Measurements from ENCODE around the gene NRXN2.

NRXN2 gene

GRCh38 chr11:64695548-64695947 lies 27.4 kb downstream of the NRXN2 start:
- FAIRE-seq, result no peak

- no peak for FAIRE-seq
Measured at GRCh38 chr11:64694821-64695365, 28.1 kb downstream of the NRXN2 start.

GRCh38 chr11:64694026-64694755 lies 28.8 kb downstream of the NRXN2 start:
- no peak for FAIRE-seq

GRCh38 chr11:64692764-64693331 lies 30.1 kb downstream of the NRXN2 start:
- FAIRE-seq, result no peak

- no peak for FAIRE-seq
Measured at GRCh38 chr11:64691543-64691942, 31.5 kb downstream of the NRXN2 start.

GRCh38 chr11:64690235-64690634 lies 32.8 kb downstream of the NRXN2 start:
- no peak for FAIRE-seq

- FAIRE-seq, result peak; percentile 58
Measured at GRCh38 chr11:64688534-64688982, 34.4 kb downstream of the NRXN2 start.

GRCh38 chr11:64687643-64688533 lies 35.1 kb downstream of the NRXN2 start:
- no peak for FAIRE-seq

- no peak for FAIRE-seq
Measured at GRCh38 chr11:64687204-64687603, 35.8 kb downstream of the NRXN2 start.

GRCh38 chr11:64686466-64687170 lies 36.4 kb downstream of the NRXN2 start:
- no peak for FAIRE-seq

- no peak for FAIRE-seq
Measured at GRCh38 chr11:64685536-64685935, 37.5 kb downstream of the NRXN2 start.

GRCh38 chr11:64684357-64684756 lies 38.6 kb downstream of the NRXN2 start:
- no peak for FAIRE-seq

GRCh38 chr11:64681171-64681570 lies 41.8 kb downstream of the NRXN2 start:
- no peak for FAIRE-seq

GRCh38 chr11:64679846-64680245 lies 43.2 kb downstream of the NRXN2 start:
- no peak for FAIRE-seq

- FAIRE-seq, result no peak
Measured at GRCh38 chr11:64677441-64678023, 45.5 kb downstream of the NRXN2 start.

- FAIRE-seq, result no peak
Measured at GRCh38 chr11:64676261-64676615, 46.8 kb downstream of the NRXN2 start.

- no peak for FAIRE-seq
Measured at GRCh38 chr11:64675450-64676260, 47.3 kb downstream of the NRXN2 start.

GRCh38 chr11:64674774-64675173 lies 48.2 kb downstream of the NRXN2 start:
- FAIRE-seq, result no peak

GRCh38 chr11:64673279-64673678 lies 49.7 kb downstream of the NRXN2 start:
- no peak for FAIRE-seq

- FAIRE-seq, result no peak
Measured at GRCh38 chr11:64672875-64673274, 50.1 kb downstream of the NRXN2 start.

- FAIRE-seq, result no peak
Measured at GRCh38 chr11:64670975-64671374, 52.0 kb downstream of the NRXN2 start.

Data from G401.6 (cell line).